Loucy (cell line): ENCODE results near the gene EDIL3.

Experiments
- H2AFZ ChIP-seq: fragments of 200-600 bp; sonication (generic); 2 replicates; pipeline ENCODE4 v1.6.0; 2016; ENCODE audit warnings: antibody characterized with exemption, mild to moderate bottlenecking, low read length, moderate library complexity
- H3F3A ChIP-seq: fragments of 200-600 bp; 2 replicates; pipeline ENCODE4 v1.6.0; 2016; ENCODE audit warnings: antibody characterized with exemption, low read depth, mild to moderate bottlenecking
- H3K27me3 ChIP-seq: fragments of 200-600 bp; sonication (generic); 2 replicates; pipeline ENCODE4 v1.6.1; 2014; ENCODE audit warnings: low read length, mild to moderate bottlenecking; ENCODE audit not compliant: insufficient read depth, poor library complexity, severe bottlenecking
- H3K36me3 ChIP-seq: fragments of 200-600 bp; sonication (generic); 2 replicates; pipeline ENCODE4 v1.6.1; 2016; ENCODE audit warnings: low read length; ENCODE audit not compliant: insufficient read depth
- H3K4me1 ChIP-seq: fragments of 200-600 bp; sonication (generic); 2 replicates; pipeline ENCODE4 v1.5.1; 2014; ENCODE audit warnings: low read length, mild to moderate bottlenecking; ENCODE audit not compliant: insufficient read depth, poor library complexity, severe bottlenecking
- H3K4me2 ChIP-seq: fragments of 200-600 bp; sonication (generic); 2 replicates; pipeline ENCODE4 v1.6.0; 2014; ENCODE audit warnings: antibody characterized with exemption, low read length, low read depth, mild to moderate bottlenecking; ENCODE audit not compliant: poor library complexity, severe bottlenecking
- H3K4me3 ChIP-seq: fragments of 200-600 bp; sonication (generic); 2 replicates; pipeline ENCODE4 v1.5.1; 2014; ENCODE audit warnings: low read length, mild to moderate bottlenecking, mixed read lengths; ENCODE audit not compliant: poor library complexity, severe bottlenecking
- H3K79me2 ChIP-seq: fragments of 200-600 bp; sonication (generic); 2 replicates; pipeline ENCODE4 v1.6.1; 2014; ENCODE audit warnings: low read length; ENCODE audit not compliant: insufficient read depth
- H3K9ac ChIP-seq: fragments of 200-600 bp; sonication (generic); 2 replicates; pipeline ENCODE4 v1.6.0; 2014; ENCODE audit warnings: mild to moderate bottlenecking, low read depth, low read length, moderate library complexity; ENCODE audit not compliant: poor library complexity, severe bottlenecking
- H3K9me2 ChIP-seq: fragments of 200-600 bp; sonication (generic); replicated peaks from 2 replicates; pipeline ENCODE4 v1.6.1; 2016; ENCODE audit warnings: low read depth, low read length, mixed read lengths
- H3K9me3 ChIP-seq: fragments of 200-600 bp; sonication (generic); 2 replicates; pipeline ENCODE4 v1.6.1; 2014; ENCODE audit warnings: mild to moderate bottlenecking, antibody characterized with exemption, low read length, low read depth; ENCODE audit not compliant: insufficient read depth
- H4K20me1 ChIP-seq: fragments of 200-600 bp; sonication (generic); 2 replicates; pipeline ENCODE4 v1.6.0; 2014; ENCODE audit warnings: antibody characterized with exemption, low read length, mild to moderate bottlenecking; ENCODE audit not compliant: insufficient read depth, poor library complexity, severe bottlenecking
- EZH2phosphoT487 ChIP-seq: fragments of 200-600 bp; IDR thresholded peaks from 2 replicates; pipeline ENCODE4 v1.6.1; 2018; ENCODE audit warnings: antibody characterized with exemption, mild to moderate bottlenecking, moderate library complexity, borderline replicate concordance
- TF ChIP-seq, protein P1 (sequence below): fragments of 200-600 bp; sonication (generic); conservative IDR thresholded peaks from 2 replicates; pipeline ENCODE4 v1.5.1; 2014; ENCODE audit warnings: mild to moderate bottlenecking, antibody characterized with exemption, low read length

The EDIL3 gene

DNA sequence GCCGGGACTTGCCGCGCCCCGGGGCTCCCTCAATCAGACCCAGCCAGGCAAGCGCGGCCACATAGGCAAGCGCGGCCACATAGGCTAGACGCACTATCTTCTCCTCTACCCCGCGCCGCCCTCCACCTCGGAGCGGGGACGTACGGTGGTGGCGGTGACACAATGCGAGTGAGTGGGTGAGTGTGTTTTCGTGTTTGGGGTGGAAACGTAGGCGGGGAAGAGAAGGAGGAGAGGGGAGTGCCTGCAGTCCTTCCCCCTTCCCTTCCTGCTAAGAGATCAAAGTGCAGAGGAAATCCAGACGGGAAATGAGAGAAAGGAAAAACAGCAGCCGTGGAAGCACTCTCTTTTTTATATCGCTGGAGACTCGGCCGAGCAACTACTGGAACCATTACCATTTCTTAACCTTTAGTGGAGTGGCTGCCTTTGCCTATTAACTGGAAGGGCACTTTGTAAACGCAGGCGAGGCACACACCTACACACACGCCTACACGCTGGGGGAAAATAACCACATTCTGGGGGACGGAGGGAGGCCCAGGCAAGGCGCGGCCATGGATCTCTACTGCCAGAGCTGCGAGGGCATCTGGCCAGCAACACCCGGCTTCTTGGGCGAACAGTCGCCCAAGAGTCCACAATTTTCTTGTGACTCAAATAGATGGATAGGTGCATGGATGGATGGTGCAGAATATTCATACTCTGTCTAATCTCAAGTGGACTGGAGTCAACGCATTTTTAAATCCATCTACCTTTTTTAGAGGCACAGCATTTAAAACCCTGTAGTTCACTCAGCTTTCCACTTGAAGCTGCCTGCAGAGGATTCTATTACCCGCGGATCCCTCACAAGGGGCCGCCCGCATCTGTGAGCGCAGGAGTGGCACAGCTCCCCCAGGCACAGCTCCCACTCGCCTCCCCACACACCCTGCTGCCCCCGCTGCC, 2.1 kb downstream of the EDIL3 start:
- Histone ChIP-seq H4K20me1 (no peaks in the 10 kb centered on the region), H3K9me3 (no peaks in the 10 kb centered on the region), H3K9ac (no peak overlapping the region), H3K27me3 (no peaks in the 10 kb centered on the region), H3K4me3 (no peak overlapping the region), H2AFZ (no peak overlapping the region), H3K4me1 (no peaks in the 10 kb centered on the region), H3F3A (no peaks in the 10 kb centered on the region), H3K36me3 (no peaks in the 10 kb centered on the region), H3K79me2 (no peaks in the 10 kb centered on the region), H3K4me2 (no peak overlapping the region), H3K9me2 (no peaks in the 10 kb centered on the region)
- no peak for TF ChIP-seq EZH2phosphoT487
- TF ChIP-seq, protein P1, sequence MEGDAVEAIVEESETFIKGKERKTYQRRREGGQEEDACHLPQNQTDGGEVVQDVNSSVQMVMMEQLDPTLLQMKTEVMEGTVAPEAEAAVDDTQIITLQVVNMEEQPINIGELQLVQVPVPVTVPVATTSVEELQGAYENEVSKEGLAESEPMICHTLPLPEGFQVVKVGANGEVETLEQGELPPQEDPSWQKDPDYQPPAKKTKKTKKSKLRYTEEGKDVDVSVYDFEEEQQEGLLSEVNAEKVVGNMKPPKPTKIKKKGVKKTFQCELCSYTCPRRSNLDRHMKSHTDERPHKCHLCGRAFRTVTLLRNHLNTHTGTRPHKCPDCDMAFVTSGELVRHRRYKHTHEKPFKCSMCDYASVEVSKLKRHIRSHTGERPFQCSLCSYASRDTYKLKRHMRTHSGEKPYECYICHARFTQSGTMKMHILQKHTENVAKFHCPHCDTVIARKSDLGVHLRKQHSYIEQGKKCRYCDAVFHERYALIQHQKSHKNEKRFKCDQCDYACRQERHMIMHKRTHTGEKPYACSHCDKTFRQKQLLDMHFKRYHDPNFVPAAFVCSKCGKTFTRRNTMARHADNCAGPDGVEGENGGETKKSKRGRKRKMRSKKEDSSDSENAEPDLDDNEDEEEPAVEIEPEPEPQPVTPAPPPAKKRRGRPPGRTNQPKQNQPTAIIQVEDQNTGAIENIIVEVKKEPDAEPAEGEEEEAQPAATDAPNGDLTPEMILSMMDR, result no peak

DNA sequence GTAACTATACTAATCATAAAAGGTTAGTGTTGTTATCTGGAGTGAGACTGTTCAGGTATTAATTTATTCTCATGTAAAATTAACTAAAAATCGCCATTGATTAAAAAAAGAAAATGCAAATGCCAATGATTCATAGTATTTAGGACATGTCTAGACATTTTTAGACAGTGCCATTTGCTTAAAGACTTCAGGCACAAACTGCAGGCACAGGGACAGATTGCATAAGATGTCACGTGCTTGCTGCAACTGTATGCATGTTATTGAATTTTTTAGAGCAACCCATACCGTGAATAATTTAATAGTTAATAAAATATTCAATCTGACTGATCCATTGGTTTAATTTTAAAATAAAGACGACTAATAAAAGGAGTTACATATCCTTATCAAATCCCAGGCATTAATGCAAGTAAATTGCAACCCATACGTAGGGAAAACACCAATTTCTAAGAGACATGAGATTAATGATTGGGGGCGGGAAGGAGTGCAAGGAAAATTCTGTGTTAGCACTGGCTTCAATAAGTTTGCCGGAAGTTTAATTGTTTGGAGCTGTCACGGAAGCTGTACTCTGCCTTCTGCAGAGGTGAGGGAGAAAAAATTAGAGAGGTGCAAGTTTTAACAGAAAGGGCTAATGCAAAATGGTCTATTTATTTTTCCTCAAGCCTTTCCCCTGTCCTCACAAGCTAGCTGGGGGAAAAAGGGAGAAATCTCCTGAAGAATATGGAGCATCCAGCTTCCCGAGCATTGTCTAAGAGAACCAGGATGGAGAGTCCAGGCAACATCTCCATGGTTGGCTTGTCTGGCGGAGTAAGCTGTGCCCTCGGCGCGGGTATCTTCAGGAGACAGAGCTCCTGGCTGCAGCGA, 2.9 kb downstream of the EDIL3 start:
- Histone ChIP-seq H3K9ac (no peak overlapping the region), H2AFZ (no peak overlapping the region), H3K27me3 (no peaks in the 10 kb centered on the region), H4K20me1 (no peaks in the 10 kb centered on the region), H3K79me2 (no peaks in the 10 kb centered on the region), H3K4me2 (no peak overlapping the region), H3K4me1 (no peaks in the 10 kb centered on the region), H3K36me3 (no peaks in the 10 kb centered on the region), H3K4me3 (no peak overlapping the region), H3K9me2 (no peaks in the 10 kb centered on the region), H3F3A (no peaks in the 10 kb centered on the region), H3K9me3 (no peaks in the 10 kb centered on the region)
- TF ChIP-seq, protein P1, result no peak
- TF ChIP-seq EZH2phosphoT487, result no peak

DNA sequence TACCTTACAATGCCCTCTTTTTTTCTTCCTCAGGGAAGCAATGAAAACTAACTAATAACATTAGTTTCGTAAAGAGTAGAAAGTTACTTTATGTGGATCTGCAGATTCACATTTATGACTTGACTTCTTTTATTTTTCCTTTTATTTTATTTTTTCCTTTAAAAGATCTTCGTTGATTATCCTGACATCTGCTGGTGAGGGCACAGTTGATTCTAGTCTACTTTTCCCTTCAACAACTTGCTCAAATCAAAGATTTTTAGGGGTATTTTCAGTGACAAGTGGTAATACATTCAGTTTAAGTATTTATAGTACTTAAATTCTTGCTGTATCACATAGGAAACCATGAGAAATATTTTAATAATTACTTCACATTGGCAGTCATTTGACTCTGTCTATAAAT, 4.9 kb downstream of the EDIL3 start:
- H3K9me2 ChIP-seq, result no peaks in the 10 kb centered on the region
- no peaks in the 10 kb centered on the region for H3F3A ChIP-seq
- no peak overlapping the region for H3K4me3 ChIP-seq
- H3K9me3 ChIP-seq, result no peaks in the 10 kb centered on the region
- H4K20me1 ChIP-seq, result no peaks in the 10 kb centered on the region
- H3K36me3 ChIP-seq, result no peaks in the 10 kb centered on the region
- H3K27me3 ChIP-seq, result no peaks in the 10 kb centered on the region
- H3K79me2 ChIP-seq, result no peaks in the 10 kb centered on the region
- H3K4me1 ChIP-seq, result no peaks in the 10 kb centered on the region
- H2AFZ ChIP-seq, result no peak overlapping the region
- no peak overlapping the region for H3K4me2 ChIP-seq
- TF ChIP-seq EZH2phosphoT487, result no peak
- TF ChIP-seq, protein P1, result no peak
- no peak overlapping the region for H3K9ac ChIP-seq
